ENCODE measurements around the gene PTPN1.
"Not testable (repeated sequence)": the region's sequence is repeated elsewhere in the genome, so short reads cannot be mapped to it uniquely, and the experiment has no call there.

The PTPN1 gene

DNA sequence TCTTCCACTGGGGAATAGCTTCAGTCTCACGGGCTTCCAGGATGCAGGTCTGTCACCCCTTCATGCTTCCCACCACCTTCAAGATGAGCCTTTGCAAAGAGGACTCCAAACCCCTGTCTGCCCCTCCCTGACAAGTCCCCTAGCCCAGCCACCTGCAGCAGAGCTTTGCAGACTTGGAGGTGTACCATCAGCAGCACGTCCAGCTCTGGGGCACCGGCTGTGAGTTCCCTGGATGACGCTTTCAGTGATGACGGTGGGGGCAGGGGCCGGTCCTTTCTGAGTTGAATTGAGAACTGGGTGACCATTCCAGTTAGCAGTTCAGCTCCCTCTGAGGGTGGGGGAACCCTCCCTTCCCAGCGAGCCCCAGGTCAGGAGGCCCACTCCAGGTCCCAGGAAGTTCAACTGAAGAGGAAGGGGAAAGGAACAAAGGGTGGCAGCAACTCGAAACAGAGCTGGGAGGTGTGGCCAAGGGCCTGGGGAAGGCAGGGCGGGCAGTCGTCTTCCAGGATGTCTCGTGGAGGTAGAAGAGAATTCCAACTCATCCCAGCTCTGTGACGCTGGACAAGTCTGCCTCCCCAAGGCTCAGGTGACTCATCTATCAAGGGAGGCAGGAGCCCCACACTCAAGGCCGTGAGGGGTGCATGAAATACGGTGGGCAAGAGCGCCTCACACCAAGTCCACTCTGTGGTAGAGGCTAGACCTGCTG is 86.0 kb downstream of the PTPN1 start:
- DNase-seq: peak; percentile 14

- no peak for DNase-seq
Measured at GRCh38 chr20:50596694-50597021, 86.5 kb downstream of the PTPN1 start.

DNA sequence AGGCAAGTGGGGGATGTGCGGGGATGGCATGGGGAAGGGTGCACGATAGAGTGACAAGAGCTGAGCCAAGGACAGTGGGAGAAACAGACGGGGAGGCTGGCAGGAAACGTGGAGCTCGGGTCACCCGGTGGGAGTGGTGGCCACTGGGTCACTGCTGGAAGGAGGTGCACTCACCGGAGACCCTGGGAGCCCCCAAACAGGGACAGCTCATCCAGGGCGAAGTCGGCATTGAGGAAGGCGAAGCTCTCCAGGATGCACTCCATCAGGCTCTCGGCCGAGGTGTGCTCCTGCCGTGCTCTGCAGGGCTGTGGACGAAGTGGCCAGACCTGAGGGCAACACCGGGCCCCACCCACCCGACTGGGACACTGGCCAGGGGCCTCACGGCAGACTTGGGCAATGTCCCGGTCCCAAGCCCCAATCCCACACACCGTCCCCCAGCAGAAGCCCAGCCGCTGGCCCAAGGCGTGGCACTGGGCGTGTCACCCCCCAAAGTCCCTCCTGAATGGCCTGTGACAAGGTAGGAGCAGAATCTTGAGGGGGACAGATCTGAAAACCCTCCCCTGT is 87.3 kb downstream of the PTPN1 start:
- no peak for DNase-seq

- DNase-seq: no peak
Measured at GRCh38 chr20:50598074-50598473, 87.9 kb downstream of the PTPN1 start.

GRCh38 chr20:50598768-50599167 is 88.6 kb downstream of the PTPN1 start:
- DNase-seq: not testable (repeated sequence)

DNA sequence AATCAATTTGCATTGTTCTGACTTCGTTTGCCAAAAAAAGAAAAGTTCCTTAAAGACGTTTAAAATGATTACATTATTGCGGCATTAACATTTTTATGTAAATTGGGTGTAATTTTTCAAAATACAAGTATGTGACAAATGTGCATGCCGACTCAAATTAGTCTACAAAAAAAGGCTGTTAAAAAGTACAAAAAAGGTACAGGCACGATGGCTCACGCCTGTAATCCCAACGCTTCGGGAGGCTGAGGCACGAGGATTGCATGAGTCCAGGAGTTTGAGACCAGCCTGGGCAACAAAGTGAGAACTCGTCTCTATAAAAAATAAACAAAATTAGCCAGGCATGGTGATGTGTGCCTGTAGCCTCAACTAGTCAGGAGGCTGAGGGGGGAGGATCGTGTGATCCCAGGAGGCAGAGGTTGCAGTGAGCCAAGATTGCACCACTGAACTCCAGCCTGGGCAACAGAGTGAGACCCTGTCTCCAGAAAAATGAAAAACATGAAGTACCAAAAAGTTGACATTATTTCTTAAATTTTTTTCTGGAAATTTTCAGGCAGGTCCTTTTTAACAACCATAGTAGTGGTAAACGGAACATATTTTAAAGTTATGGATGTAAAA is 90.2 kb downstream of the PTPN1 start:
- DNase-seq: no peak

DNA sequence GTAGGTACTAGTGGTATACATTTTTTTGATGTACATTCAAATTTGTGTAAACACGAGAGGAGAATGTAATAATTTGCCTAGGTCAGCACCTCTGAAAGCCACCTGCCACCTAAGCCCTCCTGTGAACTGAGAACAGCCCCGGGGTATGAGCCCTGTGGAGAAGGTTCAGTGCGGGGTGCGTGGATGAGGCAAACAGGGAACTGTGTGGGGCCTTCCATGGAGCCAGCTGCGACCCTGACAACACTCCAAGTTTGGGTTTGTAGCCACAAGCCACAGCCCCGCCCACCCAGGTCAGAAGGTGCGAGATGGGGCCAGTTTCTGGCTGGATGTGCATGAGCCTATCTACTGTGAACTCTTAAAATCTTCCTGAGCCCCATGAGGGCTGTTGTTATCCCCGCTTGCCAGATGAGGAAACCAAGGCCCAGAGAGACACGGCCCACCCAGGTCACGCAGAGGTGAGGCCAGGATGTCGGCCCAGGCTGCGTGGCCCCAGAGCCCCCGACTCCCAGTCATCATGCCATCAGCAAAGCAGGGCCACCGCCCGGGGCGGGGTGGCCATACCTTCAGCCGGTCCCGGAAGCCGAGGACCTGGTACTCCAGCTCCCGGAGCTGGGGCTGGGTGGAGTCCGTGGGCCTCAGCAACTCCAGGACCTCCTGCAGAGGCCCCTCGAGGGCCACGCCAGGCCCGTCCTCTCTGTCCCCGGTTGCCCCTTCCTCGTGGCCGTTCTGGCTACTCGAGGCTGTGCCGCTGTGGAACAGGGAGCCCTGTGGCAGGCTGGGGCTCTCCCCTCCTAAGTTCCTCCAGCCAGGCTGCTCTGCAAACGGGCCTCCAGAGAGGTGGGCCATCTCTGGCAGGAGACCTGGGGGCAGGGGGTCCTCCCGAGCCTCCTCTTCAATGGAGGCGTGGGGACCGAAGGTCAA is 91.6 kb downstream of the PTPN1 start:
- DNase-seq: no peak

GRCh38 chr20:50602432-50603088 is 92.4 kb downstream of the PTPN1 start:
- no peak for DNase-seq

DNA sequence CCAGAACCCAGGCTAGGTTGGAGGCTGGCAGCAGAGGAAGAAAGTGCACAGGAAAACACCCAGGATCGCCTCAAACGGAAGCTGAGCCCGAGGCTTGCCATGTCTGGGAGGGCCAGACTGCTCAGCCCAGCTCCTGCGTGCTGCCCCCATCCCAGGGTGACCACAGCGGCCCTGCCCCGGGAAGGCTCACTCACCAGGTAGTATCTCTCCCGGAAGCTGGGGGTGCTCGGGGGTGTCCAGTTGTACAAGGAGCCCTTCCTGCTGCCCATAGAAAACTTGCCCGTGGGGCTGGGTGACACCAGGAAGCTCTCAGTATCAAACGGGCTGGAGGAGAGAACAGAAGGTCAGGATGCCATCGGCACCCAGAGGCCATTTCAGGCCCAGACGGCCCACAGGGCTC is 94.3 kb downstream of the PTPN1 start:
- no peak for DNase-seq

- no peak for DNase-seq
Measured at GRCh38 chr20:50605136-50605535, 95.0 kb downstream of the PTPN1 start.

DNA sequence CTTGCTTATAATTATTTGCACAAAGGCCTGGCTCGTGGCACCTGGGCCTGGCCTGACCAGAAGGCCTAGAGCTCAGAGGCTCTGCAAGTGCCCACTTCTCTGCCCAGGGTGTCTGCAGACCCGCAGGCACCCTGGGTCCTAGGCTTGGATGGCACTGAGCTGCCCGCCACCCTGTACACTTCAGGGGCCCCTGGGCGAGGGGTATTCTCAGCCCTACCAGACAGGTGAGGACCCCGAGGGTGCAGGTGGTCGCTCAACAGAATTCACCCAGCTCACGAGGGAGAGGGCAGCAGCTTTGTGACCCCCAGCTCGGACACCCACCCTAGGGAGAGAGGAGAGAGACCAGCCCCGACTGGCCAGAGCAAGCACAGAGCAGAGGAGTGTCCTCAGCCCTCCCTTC is 97.3 kb downstream of the PTPN1 start:
- DNase-seq: no peak

- DNase-seq: no peak
Measured at GRCh38 chr20:50607850-50608749, 97.9 kb downstream of the PTPN1 start.

GRCh38 chr20:50608750-50609104 is 98.5 kb downstream of the PTPN1 start:
- no peak for DNase-seq

DNA sequence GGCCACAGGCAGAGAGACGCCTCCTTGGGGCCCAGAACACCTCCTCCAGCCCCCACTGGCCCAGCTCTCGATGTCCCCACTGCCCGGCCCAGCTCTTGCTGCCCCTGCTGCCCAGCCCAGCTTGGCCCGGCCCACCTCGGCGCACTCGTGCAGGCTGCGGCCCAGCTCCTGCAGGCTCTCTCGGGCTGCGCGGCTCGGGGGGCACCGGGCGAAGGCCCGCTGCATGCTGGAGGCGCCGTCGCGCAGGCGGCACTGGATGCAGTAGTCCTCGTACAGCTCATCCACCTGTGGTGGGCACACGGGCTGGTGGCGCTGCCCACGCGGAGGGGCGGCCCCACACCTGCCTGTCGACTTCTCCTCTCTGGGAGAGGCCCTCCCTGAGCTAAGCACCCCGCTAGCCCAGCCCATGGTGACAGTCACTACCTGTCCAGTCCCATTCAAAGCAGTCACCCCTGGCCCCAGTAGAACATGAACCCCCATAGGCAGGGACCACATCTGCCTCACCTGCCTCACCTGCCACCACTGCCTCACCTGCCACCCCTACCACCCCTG is 99.3 kb downstream of the PTPN1 start:
- no peak for DNase-seq

DNA sequence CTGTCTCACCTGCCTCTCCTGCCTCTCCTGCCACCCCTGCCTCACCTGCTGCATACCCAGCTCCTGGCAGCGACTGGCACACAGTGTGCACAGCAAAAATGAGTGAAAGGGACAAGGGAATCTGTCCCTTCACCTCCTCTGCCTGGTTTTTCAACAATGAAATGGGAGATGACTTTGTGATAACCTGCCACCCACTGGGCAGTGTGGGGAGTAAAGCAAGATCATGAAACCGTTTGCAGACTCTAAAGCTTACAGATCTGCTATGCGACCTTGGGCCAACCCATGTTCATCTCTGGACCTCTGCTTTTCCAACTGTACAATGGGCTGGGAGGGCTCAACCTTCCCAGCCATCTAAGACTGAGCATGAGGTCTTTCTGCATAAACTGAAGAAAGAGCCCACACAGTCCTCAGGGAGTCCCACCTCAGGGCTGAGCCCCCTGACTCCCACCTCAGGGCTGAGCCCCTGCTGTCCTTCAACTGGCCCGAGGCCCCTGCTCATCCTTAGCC is 100.1 kb downstream of the PTPN1 start:
- no peak for DNase-seq

DNA sequence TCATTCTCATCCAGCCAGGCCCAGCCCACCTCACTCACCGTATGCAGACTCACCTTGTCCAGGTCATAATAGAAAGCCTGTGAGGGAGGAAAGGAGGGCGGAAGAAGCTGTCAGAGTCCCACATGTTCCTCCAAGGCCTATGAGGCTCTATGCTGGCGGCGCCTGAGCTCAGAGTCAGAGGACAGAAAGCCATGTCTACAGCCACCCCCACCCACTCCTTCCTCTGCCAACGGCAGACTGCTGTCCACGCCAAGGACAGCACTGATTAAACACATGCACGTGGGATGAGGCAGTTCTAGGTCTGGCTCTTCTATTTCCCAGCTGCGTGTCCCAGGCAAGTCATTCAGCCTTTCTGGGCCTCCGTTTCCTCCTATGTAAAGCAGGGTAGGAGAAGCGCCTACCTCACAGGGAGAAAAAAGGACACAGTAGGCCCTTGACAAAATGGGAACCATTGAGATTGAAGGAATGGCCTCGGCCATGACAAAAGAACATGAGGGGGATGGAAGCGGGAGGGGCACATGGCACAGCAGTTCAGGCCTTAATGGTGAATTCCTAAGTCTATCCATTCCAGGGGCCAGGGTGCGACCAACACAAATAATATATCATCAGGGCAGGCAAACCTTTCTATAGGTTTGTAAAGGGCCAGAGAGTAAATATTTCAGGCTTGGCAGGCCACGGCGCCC is 101.1 kb downstream of the PTPN1 start:
- DNase-seq: no peak

DNA sequence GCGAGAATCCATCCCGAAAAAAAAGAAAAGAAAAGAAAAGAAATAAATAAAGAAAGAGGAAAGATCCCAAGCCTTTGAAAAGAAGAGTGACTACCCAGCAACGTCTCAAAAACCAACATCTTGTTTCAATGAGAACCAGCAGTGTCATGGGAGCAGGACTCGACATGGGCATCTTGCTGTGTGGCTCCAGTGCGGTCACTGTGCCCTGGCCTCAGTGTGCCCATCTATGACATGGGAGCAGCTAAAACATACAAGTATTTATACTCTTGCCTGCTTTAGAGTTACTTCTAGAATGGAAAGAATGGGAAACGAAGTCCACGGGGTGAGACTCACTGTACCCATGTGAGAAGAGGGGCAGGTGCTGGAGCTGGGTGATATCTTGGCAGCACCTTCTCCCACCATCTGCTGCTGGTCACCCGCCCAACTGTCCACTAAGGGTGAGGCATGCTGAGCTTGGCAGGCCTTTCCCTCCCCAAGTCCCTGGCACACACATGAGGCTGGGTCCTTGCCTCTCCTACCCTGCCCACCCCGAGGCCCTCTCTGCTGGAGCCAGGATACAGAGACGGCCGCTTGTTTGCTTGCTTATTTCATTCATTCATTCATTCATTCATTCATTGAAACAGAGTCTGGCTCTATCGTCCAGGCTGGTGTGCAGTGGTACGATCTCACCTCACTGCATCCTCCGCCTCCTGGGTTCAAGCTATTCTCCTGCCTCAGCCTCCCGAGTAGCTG is 103.4 kb downstream of the PTPN1 start:
- no peak for DNase-seq

DNA sequence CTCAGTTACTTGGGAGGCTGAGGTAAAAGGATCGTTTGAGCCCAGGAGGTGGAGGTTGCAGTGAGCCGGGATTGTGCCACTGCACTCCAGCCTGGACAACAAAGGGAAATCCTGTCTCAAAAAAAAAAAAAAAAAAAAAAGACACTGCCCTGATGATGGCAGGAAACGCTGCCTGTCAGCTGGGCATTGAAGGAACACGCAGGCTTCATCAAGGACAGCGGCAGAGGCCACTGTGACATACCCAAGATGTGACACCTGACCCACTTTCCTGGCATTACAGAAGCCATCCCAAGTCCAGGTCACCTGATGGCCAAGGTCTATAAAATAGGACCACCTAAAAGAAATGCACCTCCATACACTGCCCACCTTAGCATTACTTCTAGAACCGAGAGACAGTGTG is 105.2 kb downstream of the PTPN1 start:
- no peak for DNase-seq

GRCh38 chr20:50617022-50617421 is 106.8 kb downstream of the PTPN1 start:
- no peak for DNase-seq

- no peak for DNase-seq
Measured at GRCh38 chr20:50618537-50618936, 108.4 kb downstream of the PTPN1 start.
